C4-2B (cell line): Measurements from ENCODE around the gene RAPGEF1.

Source experiments
- H3K27ac ChIP-seq: fragments of 450-650 bp; 2 replicates; pipeline ENCODE4 v1.5.1; 2017
- CTCF ChIP-seq: fragments of 450-650 bp; conservative IDR thresholded peaks from 2 replicates; pipeline ENCODE4 v1.5.1; 2017; ENCODE audit warnings: mild to moderate bottlenecking
- ZFX ChIP-seq: fragments of 450-650 bp; IDR thresholded peaks from 2 replicates; pipeline ENCODE4 v1.6.1; 2017

RAPGEF1 gene

GRCh38 chr9:131721076-131721475 is 18.8 kb downstream of the RAPGEF1 start:
- no peak overlapping the region for H3K27ac ChIP-seq
- TF ChIP-seq ZFX (no peak), CTCF (no peak)

GRCh38 chr9:131720330-131720729 is 19.5 kb downstream of the RAPGEF1 start:
- no peak overlapping the region for H3K27ac ChIP-seq
- TF ChIP-seq CTCF: no peak
- no peak for TF ChIP-seq ZFX

DNA sequence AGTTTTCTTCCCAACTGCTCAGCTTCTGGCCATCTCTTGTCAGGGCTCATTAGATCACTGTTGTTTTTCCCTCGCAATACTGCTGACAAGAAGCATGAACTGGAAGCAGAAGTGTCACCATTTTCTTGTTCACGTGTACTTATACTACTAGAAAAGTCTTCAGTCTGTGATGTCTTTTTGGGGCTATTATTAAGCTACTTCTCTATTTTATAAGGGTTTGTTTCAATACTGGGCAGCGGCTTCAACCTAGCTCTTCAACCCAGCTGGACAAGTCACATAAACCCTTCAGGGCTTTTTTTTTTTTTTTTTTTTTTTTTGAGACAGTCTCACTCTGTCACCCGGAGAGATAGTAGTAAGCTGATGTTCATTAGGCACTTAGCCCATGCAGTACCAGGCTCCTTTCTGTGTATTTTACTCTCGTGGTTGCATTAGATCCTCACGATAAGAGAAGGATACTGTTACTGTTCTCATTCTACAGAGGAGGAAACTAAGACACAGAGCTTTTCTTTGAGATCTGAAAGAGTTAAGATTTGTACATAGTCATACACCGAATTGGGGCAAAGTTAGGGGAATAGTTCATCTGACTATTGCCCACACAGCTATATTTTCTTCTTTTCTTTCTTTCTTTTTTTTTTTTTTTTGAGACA is 20.5 kb downstream of the RAPGEF1 start:
- TF ChIP-seq CTCF (no peak), ZFX (no peak)
- H3K27ac ChIP-seq: no peak overlapping the region

GRCh38 chr9:131717719-131718460 is 22.0 kb downstream of the RAPGEF1 start:
- H3K27ac ChIP-seq: no peak overlapping the region
- TF ChIP-seq CTCF (no peak), ZFX (0 out of 2 replicates have a peak, but pooled peaks have one; percentile 8)

DNA sequence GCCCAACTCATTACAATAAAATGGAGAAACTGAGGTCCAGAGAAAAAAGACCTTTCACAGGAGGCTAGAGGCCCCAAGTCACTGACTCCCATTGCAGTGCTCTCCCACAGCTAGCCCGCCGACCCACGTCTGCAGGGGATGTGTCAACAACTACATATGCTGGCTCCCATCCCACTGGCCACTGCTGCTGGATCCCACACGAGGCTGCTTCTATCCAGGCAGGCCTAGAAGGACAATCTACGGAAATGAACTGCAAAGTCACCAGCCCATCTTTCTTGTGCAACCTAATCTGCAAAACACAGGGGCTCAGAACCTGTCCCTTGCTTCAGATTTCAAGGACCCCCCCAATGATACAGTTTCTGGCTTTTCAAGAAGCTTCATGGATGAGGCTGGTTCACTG is 24.0 kb downstream of the RAPGEF1 start:
- H3K27ac ChIP-seq: no peak overlapping the region
- TF ChIP-seq ZFX: no peak
- TF ChIP-seq CTCF: no peak

- H3K27ac ChIP-seq: no peak overlapping the region
- TF ChIP-seq CTCF (no peak), ZFX (no peak)
Measured at GRCh38 chr9:131714821-131715220, 25.1 kb downstream of the RAPGEF1 start.

- TF ChIP-seq ZFX: no peak
- TF ChIP-seq CTCF: no peak
- no peak overlapping the region for H3K27ac ChIP-seq
Measured at GRCh38 chr9:131714161-131714646, 25.7 kb downstream of the RAPGEF1 start.
